A549 treated with RU486 at 1 μM for 4 hours (cell line): ENCODE results near the gene AK4. TPM values are rescaled to one million over a fixed set of nuclear protein-coding genes. Genes with fewer than 3 reads are reported as not detected.

Experiments
- total RNA-seq: library from RNA; stranded (reverse); fragments of 200-300 nt; extraction: Qiagen RNA extraction; gene quantifications from 5 replicates; pipeline ENCODE4 v1.2.3, GENCODE V29; 2022; ENCODE audit warnings: low read depth

The AK4 gene
- 22.4 to 27.1 TPM (median 24.1 TPM) in 5 replicates for total RNA-seq

DNA sequence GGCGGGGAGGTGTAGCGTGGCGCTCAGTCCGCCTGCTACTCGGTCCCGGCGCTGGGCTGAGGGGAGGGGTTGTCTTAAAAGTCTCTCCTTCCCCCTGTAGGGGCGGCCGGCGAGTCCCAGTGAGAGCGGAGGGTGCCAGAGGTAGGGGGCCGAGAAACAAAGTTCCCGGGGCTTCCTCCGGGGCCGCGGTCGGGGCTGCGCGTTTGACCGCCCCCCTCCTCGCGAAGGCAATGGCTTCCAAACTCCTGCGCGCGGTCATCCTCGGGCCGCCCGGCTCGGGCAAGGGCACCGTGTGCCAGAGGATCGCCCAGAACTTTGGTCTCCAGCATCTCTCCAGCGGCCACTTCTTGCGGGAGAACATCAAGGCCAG lies at the start of gene AK4:
AK4 (plus strand) TSS at position 26 of the 370 bp plus-strand sequence; CDS start at position 231, 205 bp downstream.

Other genes starting within 250 kb of the AK4 start
- gene JAK1, start 181.7 kb upstream of the AK4 start, total RNA-seq: 103 to 143 TPM (median 136 TPM) in 5 replicates
- gene DNAJC6, start 161.3 kb downstream of the AK4 start, total RNA-seq: 3.0 to 6.5 TPM (median 5.5 TPM) in 5 replicates